ENCODE measurements around the gene PROX1. TPM values are rescaled to one million over a fixed set of nuclear protein-coding genes. Genes with fewer than 3 reads are reported as not detected.

Gene PROX1
- total and polyA plus RNA-seq, 9 of the 15 experiments (the other 6 are each of a cell fraction or from before 2014, with no cell fraction given) = 0.14 to 0.22 TPM; not detected in 7

DNA sequence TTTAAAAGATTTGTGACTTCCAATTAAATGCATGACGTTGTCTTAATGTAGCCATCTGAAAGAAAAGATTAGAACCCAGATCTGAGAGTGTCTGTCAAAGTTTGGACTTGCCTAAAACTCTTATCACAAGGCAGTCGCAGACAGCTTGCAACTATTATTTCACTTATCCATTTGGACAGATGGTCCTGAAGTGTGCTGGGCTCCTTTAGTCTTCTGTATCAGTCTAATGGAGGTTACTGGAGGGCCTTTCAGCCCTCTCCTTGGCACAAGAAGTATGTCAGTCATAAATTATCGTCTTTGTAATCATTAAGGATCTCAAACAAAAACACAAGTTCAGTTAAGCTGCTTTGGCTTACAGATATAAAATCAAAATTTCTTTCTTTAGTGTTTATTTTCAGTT is 15.5 kb downstream of the PROX1 start (continued):
- TF ChIP-seq ZNF318 (IDR thresholded peaks at IDR 0.05; ENCODE audit: borderline replicate concordance in 1 of 2, low read depth in 1 of 2) = no peak
- no peak for TF ChIP-seq SAP30 (IDR thresholded peaks at IDR 0.05; ENCODE audit: borderline replicate concordance, insufficient read depth, low read depth, low read length, poor library complexity, severe bottlenecking)
- no peak for TF ChIP-seq SMARCA5 (IDR thresholded peaks at IDR 0.05)
- TF ChIP-seq, protein P1, sequence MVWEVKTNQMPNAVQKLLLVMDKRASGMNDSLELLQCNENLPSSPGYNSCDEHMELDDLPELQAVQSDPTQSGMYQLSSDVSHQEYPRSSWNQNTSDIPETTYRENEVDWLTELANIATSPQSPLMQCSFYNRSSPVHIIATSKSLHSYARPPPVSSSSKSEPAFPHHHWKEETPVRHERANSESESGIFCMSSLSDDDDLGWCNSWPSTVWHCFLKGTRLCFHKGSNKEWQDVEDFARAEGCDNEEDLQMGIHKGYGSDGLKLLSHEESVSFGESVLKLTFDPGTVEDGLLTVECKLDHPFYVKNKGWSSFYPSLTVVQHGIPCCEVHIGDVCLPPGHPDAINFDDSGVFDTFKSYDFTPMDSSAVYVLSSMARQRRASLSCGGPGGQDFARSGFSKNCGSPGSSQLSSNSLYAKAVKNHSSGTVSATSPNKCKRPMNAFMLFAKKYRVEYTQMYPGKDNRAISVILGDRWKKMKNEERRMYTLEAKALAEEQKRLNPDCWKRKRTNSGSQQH (CRISPR knock-in tag; IDR thresholded peaks at IDR 0.05) = no peak
- no peak for TF ChIP-seq ZFP36 (IDR thresholded peaks at IDR 0.05; ENCODE audit: low read depth, low read length, partially characterized antibody)
- no peak for TF ChIP-seq EHMT2 (IDR thresholded peaks at IDR 0.05)
- TF ChIP-seq ZNF707 (CRISPR knock-in tag; conservative IDR thresholded peaks at IDR 0.05) = no peak
- TF ChIP-seq HDAC6 (IDR thresholded peaks at IDR 0.05; ENCODE audit: low read depth, low read length) = no peak
- TF ChIP-seq TAF15 (IDR thresholded peaks at IDR 0.05; ENCODE audit: low read depth, low read length) = no peak
- TF ChIP-seq ZNF232 (CRISPR knock-in tag; IDR thresholded peaks at IDR 0.05) = no peak
- TF ChIP-seq CREB3 (tag; conservative IDR thresholded peaks at IDR 0.05; ENCODE audit: low read depth) = no peak
- TF ChIP-seq SMARCE1 (IDR thresholded peaks at IDR 0.05) = peak; percentile 51; the same call in 1 of the 2 replicates
- TF ChIP-seq, protein P2, sequence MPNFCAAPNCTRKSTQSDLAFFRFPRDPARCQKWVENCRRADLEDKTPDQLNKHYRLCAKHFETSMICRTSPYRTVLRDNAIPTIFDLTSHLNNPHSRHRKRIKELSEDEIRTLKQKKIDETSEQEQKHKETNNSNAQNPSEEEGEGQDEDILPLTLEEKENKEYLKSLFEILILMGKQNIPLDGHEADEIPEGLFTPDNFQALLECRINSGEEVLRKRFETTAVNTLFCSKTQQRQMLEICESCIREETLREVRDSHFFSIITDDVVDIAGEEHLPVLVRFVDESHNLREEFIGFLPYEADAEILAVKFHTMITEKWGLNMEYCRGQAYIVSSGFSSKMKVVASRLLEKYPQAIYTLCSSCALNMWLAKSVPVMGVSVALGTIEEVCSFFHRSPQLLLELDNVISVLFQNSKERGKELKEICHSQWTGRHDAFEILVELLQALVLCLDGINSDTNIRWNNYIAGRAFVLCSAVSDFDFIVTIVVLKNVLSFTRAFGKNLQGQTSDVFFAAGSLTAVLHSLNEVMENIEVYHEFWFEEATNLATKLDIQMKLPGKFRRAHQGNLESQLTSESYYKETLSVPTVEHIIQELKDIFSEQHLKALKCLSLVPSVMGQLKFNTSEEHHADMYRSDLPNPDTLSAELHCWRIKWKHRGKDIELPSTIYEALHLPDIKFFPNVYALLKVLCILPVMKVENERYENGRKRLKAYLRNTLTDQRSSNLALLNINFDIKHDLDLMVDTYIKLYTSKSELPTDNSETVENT (CRISPR knock-in tag; IDR thresholded peaks at IDR 0.05) = no peak

Data from K562 (cell line).